GM12878 (cell line): Measurements from ENCODE around the gene DDX4.

Experiments used
- CEBPB ChIP-seq, 2 experiments: fragments of 150-350 bp in 1 of 2; IDR thresholded peaks; 2 replicates each; pipeline ENCODE4 v1.6.1; 2012 to 2014; ENCODE audit warnings: low read depth in 2 of 2, low read length in 2 of 2, borderline replicate concordance in 1 of 2, inconsistent platforms in 1 of 2
- NBN ChIP-seq: fragments of 450-650 bp; IDR thresholded peaks from 2 replicates; pipeline ENCODE4 v1.6.1; 2016
- POLR2A ChIP-seq: IDR thresholded peaks from 2 replicates; pipeline ENCODE4 v1.6.1; 2011; ENCODE audit warnings: low read depth, mild to moderate bottlenecking, low read length
- SIX5 ChIP-seq: IDR thresholded peaks from 2 replicates; pipeline ENCODE4 v1.6.1; 2011; ENCODE audit warnings: mild to moderate bottlenecking, low read depth, low read length, moderate library complexity; ENCODE audit not compliant: severe bottlenecking
- TBL1XR1 ChIP-seq: IDR thresholded peaks from 2 replicates; pipeline ENCODE4 v1.6.1; 2012; ENCODE audit warnings: low read depth, low read length, improper control_type of control experiment
- TF ChIP-seq, protein P1 (sequence below): fragments of 450-650 bp; IDR thresholded peaks from 2 replicates; pipeline ENCODE4 v1.6.1; 2016; ENCODE audit warnings: mild to moderate bottlenecking
- TF ChIP-seq, protein P2 (sequence below): fragments of 150-350 bp; IDR thresholded peaks from 2 replicates; pipeline ENCODE4 v1.6.1; 2014; ENCODE audit warnings: mild to moderate bottlenecking, low read depth, low read length
- TF ChIP-seq, protein P3 (sequence below): IDR thresholded peaks from 2 replicates; pipeline ENCODE4 v1.6.1; 2012; ENCODE audit warnings: low read depth, low read length, improper control_type of control experiment
- TF ChIP-seq, protein P4 (sequence below), 3 experiments: IDR thresholded peaks in 2 of 3; conservative IDR thresholded peaks in 1 of 3; 2 replicates each; pipeline ENCODE4 v1.5.1; 2011; ENCODE audit warnings: low read depth in 3 of 3, low read length in 3 of 3, mild to moderate bottlenecking in 3 of 3, control low read depth in 2 of 3, moderate library complexity in 2 of 3, inconsistent platforms in 1 of 3, mixed read lengths in 1 of 3; ENCODE audit not compliant: control insufficient read depth in 2 of 3, insufficient read depth in 1 of 3; ENCODE audit errors: extremely low read depth in 1 of 3

DNA sequence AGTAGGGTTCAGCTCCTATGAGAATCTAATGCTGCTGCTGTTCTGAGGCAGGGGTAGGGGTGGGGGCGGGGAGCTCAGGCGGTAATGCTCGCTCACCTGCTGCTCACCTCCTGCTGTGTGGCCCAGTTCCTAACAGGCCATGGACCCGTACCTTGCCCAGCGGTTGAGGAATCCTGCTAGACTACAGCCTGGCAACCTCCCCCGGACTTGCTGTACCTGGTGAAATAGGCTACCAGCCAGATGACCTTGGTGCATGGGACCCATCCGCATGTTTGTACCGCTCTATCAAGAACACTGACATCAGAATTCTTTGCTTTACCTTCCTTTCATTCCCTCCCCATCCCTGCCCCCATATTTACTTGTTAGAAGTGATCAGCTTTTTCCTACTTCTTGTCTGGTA lies 128.6 kb downstream of the DDX4 start:
- TF ChIP-seq, protein P1, sequence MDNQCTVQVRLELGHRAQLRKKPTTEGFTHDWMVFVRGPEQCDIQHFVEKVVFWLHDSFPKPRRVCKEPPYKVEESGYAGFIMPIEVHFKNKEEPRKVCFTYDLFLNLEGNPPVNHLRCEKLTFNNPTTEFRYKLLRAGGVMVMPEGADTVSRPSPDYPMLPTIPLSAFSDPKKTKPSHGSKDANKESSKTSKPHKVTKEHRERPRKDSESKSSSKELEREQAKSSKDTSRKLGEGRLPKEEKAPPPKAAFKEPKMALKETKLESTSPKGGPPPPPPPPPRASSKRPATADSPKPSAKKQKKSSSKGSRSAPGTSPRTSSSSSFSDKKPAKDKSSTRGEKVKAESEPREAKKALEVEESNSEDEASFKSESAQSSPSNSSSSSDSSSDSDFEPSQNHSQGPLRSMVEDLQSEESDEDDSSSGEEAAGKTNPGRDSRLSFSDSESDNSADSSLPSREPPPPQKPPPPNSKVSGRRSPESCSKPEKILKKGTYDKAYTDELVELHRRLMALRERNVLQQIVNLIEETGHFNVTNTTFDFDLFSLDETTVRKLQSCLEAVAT: no peak
- TF ChIP-seq, protein P2, sequence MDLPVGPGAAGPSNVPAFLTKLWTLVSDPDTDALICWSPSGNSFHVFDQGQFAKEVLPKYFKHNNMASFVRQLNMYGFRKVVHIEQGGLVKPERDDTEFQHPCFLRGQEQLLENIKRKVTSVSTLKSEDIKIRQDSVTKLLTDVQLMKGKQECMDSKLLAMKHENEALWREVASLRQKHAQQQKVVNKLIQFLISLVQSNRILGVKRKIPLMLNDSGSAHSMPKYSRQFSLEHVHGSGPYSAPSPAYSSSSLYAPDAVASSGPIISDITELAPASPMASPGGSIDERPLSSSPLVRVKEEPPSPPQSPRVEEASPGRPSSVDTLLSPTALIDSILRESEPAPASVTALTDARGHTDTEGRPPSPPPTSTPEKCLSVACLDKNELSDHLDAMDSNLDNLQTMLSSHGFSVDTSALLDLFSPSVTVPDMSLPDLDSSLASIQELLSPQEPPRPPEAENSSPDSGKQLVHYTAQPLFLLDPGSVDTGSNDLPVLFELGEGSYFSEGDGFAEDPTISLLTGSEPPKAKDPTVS: no peak
- TF ChIP-seq NBN (no peak), POLR2A (no peak), CEBPB (IDR thresholded peaks at IDR 0.05; ENCODE audit: borderline replicate concordance in 1 of 2, low read depth in 2 of 2, low read length in 2 of 2) (no peak), SIX5 (no peak), TBL1XR1 (no peak)
- TF ChIP-seq, protein P3, sequence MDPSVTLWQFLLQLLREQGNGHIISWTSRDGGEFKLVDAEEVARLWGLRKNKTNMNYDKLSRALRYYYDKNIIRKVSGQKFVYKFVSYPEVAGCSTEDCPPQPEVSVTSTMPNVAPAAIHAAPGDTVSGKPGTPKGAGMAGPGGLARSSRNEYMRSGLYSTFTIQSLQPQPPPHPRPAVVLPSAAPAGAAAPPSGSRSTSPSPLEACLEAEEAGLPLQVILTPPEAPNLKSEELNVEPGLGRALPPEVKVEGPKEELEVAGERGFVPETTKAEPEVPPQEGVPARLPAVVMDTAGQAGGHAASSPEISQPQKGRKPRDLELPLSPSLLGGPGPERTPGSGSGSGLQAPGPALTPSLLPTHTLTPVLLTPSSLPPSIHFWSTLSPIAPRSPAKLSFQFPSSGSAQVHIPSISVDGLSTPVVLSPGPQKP: no peak
- TF ChIP-seq, protein P4, sequence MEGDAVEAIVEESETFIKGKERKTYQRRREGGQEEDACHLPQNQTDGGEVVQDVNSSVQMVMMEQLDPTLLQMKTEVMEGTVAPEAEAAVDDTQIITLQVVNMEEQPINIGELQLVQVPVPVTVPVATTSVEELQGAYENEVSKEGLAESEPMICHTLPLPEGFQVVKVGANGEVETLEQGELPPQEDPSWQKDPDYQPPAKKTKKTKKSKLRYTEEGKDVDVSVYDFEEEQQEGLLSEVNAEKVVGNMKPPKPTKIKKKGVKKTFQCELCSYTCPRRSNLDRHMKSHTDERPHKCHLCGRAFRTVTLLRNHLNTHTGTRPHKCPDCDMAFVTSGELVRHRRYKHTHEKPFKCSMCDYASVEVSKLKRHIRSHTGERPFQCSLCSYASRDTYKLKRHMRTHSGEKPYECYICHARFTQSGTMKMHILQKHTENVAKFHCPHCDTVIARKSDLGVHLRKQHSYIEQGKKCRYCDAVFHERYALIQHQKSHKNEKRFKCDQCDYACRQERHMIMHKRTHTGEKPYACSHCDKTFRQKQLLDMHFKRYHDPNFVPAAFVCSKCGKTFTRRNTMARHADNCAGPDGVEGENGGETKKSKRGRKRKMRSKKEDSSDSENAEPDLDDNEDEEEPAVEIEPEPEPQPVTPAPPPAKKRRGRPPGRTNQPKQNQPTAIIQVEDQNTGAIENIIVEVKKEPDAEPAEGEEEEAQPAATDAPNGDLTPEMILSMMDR (IDR thresholded peaks at IDR 0.05 in 2 of 3, conservative IDR thresholded peaks at IDR 0.05 in 1 of 3; ENCODE audit: control insufficient read depth in 2 of 3, extremely low read depth in 1 of 3, insufficient read depth in 1 of 3, low read depth in 3 of 3, low read length in 3 of 3): no peak
